WTC11 (cell line): ENCODE results near the gene PPP4R3B. TPM values are rescaled to one million over a fixed set of nuclear protein-coding genes. Genes with fewer than 3 reads are reported as not detected.
"Not testable (repeated sequence)": the region's sequence is repeated elsewhere in the genome, so short reads cannot be mapped to it uniquely, and the experiment has no call there.

Experiments used
- ATAC-seq: fragments of 200-7000 bp; cut with Tn5 transposase; 2 replicates; pipeline ENCODE4 v1.10.0; 2021; ENCODE audit warnings: mild to moderate bottlenecking, moderate library complexity
- CTCF ChIA-PET: fragments of 300-600 bp; sonication (Branson Sonifier 250); formaldehyde crosslinking; loops from one replicate; lab custom pipeline; 2021; ENCODE audit warnings: antibody characterized with exemption; lab: Charles Lee
- POLR2A ChIA-PET: fragments of 350-600 bp; sonication (Branson Sonifier 250); formaldehyde crosslinking; loops from one replicate; lab custom pipeline; 2021; ENCODE audit warnings: antibody characterized with exemption; lab: Charles Lee
- DNase-seq: peaks from one replicate; pipeline ENCODE4 v3.0.0; 2021; ENCODE audit warnings: low spot score
- H3K27ac Mint-ChIP-seq: 2 replicates; pipeline ENCODE4 v1.8.0; 2021; ENCODE audit warnings: mixed read lengths
- H3K27me3 Mint-ChIP-seq: 2 replicates; pipeline ENCODE4 v1.8.0; 2021; ENCODE audit warnings: low read depth, mild to moderate bottlenecking, moderate library complexity, mixed read lengths
- H3K36me3 Mint-ChIP-seq: 2 replicates; pipeline ENCODE4 v1.8.0; 2021; ENCODE audit warnings: mixed read lengths
- H3K4me1 Mint-ChIP-seq: 2 replicates; pipeline ENCODE4 v1.8.0; 2022; ENCODE audit warnings: mixed read lengths
- H3K4me3 Mint-ChIP-seq: 2 replicates; pipeline ENCODE4 v1.8.0; 2021; ENCODE audit warnings: mild to moderate bottlenecking, moderate library complexity, mixed read lengths
- H3K9me3 Mint-ChIP-seq: 2 replicates; pipeline ENCODE4 v1.8.0; 2021; ENCODE audit warnings: mixed read lengths
- AR ChIP-seq: fragments of 250-450 bp; sonication (Bioruptor Pico); IDR thresholded peaks from 2 replicates; pipeline ENCODE4 v1.9.0; 2021; ENCODE audit warnings: mild to moderate bottlenecking
- ATF2 ChIP-seq: sonication (generic); formaldehyde crosslinking; IDR thresholded peaks from 2 replicates; pipeline ENCODE4 v1.8.1; 2022; ENCODE audit warnings: low read depth, missing genetic modification reagents, borderline replicate concordance
- CREM ChIP-seq: sonication (generic); formaldehyde crosslinking; IDR thresholded peaks from 2 replicates; pipeline ENCODE4 v1.8.1; 2022; ENCODE audit warnings: mild to moderate bottlenecking, missing genetic modification reagents, moderate library complexity
- ESRRA ChIP-seq: sonication (generic); formaldehyde crosslinking; IDR thresholded peaks from 2 replicates; pipeline ENCODE4 v1.8.1; 2022; ENCODE audit warnings: mild to moderate bottlenecking, missing genetic modification reagents, borderline replicate concordance
- FOXP1 ChIP-seq: sonication (generic); formaldehyde crosslinking; IDR thresholded peaks from 2 replicates; pipeline ENCODE4 v1.8.0; 2022; ENCODE audit warnings: missing genetic modification reagents, mild to moderate bottlenecking, moderate library complexity, borderline replicate concordance
- HMGA2 ChIP-seq: fragments of 250-450 bp; sonication (Bioruptor Pico); IDR thresholded peaks from 2 replicates; pipeline ENCODE4 v1.4.0; 2021; ENCODE audit warnings: mild to moderate bottlenecking, moderate library complexity
- HMGXB4 ChIP-seq: sonication (generic); formaldehyde crosslinking; IDR thresholded peaks from 2 replicates; pipeline ENCODE4 v1.8.1; 2023; ENCODE audit warnings: mild to moderate bottlenecking, moderate library complexity, missing genetic modification reagents
- IRF1 ChIP-seq: sonication (generic); formaldehyde crosslinking; IDR thresholded peaks from 2 replicates; pipeline ENCODE4 v1.8.0; 2023; ENCODE audit warnings: missing genetic modification reagents
- KAT7 ChIP-seq: sonication (generic); formaldehyde crosslinking; IDR thresholded peaks from 2 replicates; pipeline ENCODE4 v1.8.1; 2023; ENCODE audit warnings: missing genetic modification reagents, mild to moderate bottlenecking, borderline replicate concordance
- MYBL2 ChIP-seq: sonication (generic); formaldehyde crosslinking; IDR thresholded peaks from 2 replicates; pipeline ENCODE4 v1.8.1; 2023; ENCODE audit warnings: mild to moderate bottlenecking, moderate library complexity, missing genetic modification reagents
- NFYB ChIP-seq: sonication (generic); formaldehyde crosslinking; conservative IDR thresholded peaks from 2 replicates; pipeline ENCODE4 v1.8.0; 2022; ENCODE audit warnings: low read depth, missing genetic modification reagents
- NR2C2 ChIP-seq: sonication (generic); formaldehyde crosslinking; IDR thresholded peaks from 2 replicates; pipeline ENCODE4 v1.8.0; 2022; ENCODE audit warnings: mild to moderate bottlenecking, missing genetic modification reagents
- STAT6 ChIP-seq: sonication (generic); formaldehyde crosslinking; conservative IDR thresholded peaks from 2 replicates; pipeline ENCODE4 v1.8.1; 2023; ENCODE audit warnings: mild to moderate bottlenecking, low read depth, missing genetic modification reagents, moderate library complexity
- TCF7 ChIP-seq: sonication (generic); formaldehyde crosslinking; IDR thresholded peaks from 2 replicates; pipeline ENCODE4 v1.8.0; 2022; ENCODE audit warnings: mild to moderate bottlenecking, low read depth, missing genetic modification reagents, moderate library complexity
- ZBTB21 ChIP-seq: sonication (generic); formaldehyde crosslinking; IDR thresholded peaks from 2 replicates; pipeline ENCODE4 v1.8.1; 2023; ENCODE audit warnings: mild to moderate bottlenecking, missing genetic modification reagents, borderline replicate concordance
- ZNF263 ChIP-seq: sonication (generic); formaldehyde crosslinking; IDR thresholded peaks from 2 replicates; pipeline ENCODE4 v1.8.1; 2022; ENCODE audit warnings: low read depth, mild to moderate bottlenecking, moderate library complexity, missing genetic modification reagents
- ZNF317 ChIP-seq: sonication (generic); formaldehyde crosslinking; IDR thresholded peaks from 2 replicates; pipeline ENCODE4 v1.8.1; 2023; ENCODE audit warnings: low read depth, mild to moderate bottlenecking, moderate library complexity, missing genetic modification reagents, borderline replicate concordance
- total RNA-seq: library from RNA; stranded (reverse); gene quantifications from 3 replicates; pipeline ENCODE4 v1.2.3, GENCODE V29; 2021

The PPP4R3B gene
- total RNA-seq, 1 experiment from 2014 or later: 39.0 TPM

GRCh38 chr2:55604027-55604565, 13.3 kb downstream of the PPP4R3B start (continued):
- TF ChIP-seq HMGXB4 (CRISPR knock-in tag) (no peak), TCF7 (CRISPR knock-in tag) (no peak), ZNF263 (CRISPR knock-in tag) (no peak), STAT6 (CRISPR knock-in tag) (no peak), FOXP1 (CRISPR knock-in tag) (no peak)
- TF ChIP-seq, all 79 proteins: peak for 0

DNA sequence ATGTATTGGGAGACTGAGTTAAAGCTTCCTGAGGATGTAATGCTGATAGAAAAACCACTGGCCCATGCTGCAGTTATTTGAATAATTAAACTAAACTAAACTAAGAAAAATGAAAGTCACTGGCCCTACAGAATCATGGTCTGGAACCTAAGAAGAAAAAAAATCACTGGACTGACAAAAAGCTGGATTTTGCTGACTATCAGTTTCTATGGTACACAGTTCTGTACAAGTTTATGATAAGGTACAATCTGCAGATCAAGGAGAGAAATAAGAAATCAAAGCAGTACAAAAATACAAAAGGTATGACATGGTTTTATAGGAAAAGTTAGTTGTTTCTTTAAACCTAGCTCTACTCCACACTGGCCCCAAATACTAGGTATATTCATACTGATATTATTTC, 15.6 kb downstream of the PPP4R3B start:
- TF ChIP-seq HMGA2 (no peak), ZBTB21 (CRISPR knock-in tag) (no peak), ESRRA (CRISPR knock-in tag) (no peak), ATF2 (no peak), KAT7 (no peak)
- ChIA-PET CTCF (interaction anchor here (0.8 kb wide), 1 partner anchor 20 kb away, joined by 4 read pairs; no protein-coding TSS in a partner anchor), POLR2A (no interaction called here)
- H3K9me3 Mint-ChIP-seq: no peaks in the 10 kb centered on the region
- no peak overlapping the region for H3K27ac Mint-ChIP-seq
- no peak overlapping the region for H3K4me3 Mint-ChIP-seq
- ATAC-seq (no peak), DNase-seq (no peak)
- peaks cover 19% of the 10 kb centered on the region for H3K36me3 Mint-ChIP-seq
- H3K4me1 Mint-ChIP-seq: no peaks in the 10 kb centered on the region
- H3K27me3 Mint-ChIP-seq: no peaks in the 10 kb centered on the region

- DNase-seq: no peak
- TF ChIP-seq ZNF317 (CRISPR knock-in tag) (no peak), MYBL2 (CRISPR knock-in tag) (no peak), NFYB (CRISPR knock-in tag) (no peak), NR2C2 (CRISPR knock-in tag) (no peak), CREM (CRISPR knock-in tag) (no peak), IRF1 (CRISPR knock-in tag) (no peak), AR (CRISPR knock-in tag) (no peak)
- Mint-ChIP-seq H3K4me1 (no peaks in the 10 kb centered on the region), H3K36me3 (peaks cover 25% of the 10 kb centered on the region), H3K27ac (no peak overlapping the region), H3K27me3 (no peaks in the 10 kb centered on the region), H3K4me3 (no peak overlapping the region), H3K9me3 (no peaks in the 10 kb centered on the region)
- POLR2A ChIA-PET: no interaction called here
- ATAC-seq: no peak
- CTCF ChIA-PET: no interaction called here
These were observed 19.2 kb downstream of the PPP4R3B start for GRCh38 chr2:55598056-55598795.

- POLR2A ChIA-PET, ATAC-seq, H3K9me3 Mint-ChIP-seq, CTCF ChIA-PET, H3K4me1 Mint-ChIP-seq, H3K27ac Mint-ChIP-seq, H3K4me3 Mint-ChIP-seq, H3K27me3 Mint-ChIP-seq, DNase-seq: not testable (repeated sequence)
- peaks cover 11% of the 10 kb centered on the region for H3K36me3 Mint-ChIP-seq
These were observed 20.6 kb downstream of the PPP4R3B start for GRCh38 chr2:55596795-55597194.
